Astrocyte of the cerebellum (primary cell): ENCODE data around the gene CPXM1.

ENCODE experiments used
- DNase-seq: peaks from one replicate; pipeline ENCODE4 v3.0.0-alpha.2; 2011; ENCODE audit warnings: low read depth
- H3K4me3 ChIP-seq: 2 replicates; pipeline ENCODE4 v1.5.1; 2011; ENCODE audit warnings: mild to moderate bottlenecking, low read depth, low read length, moderate library complexity
- in situ Hi-C: cut with HindIII; loops from 2 replicates; pipeline ENCODE4 v1.10.0; 2017; ENCODE audit warnings: low sequenced_read_pairs
- TF ChIP-seq, protein P1 (sequence below): IDR thresholded peaks from 2 replicates; pipeline ENCODE4 v1.5.1; 2012; ENCODE audit warnings: low read length, low read depth, moderate library complexity, mild to moderate bottlenecking; ENCODE audit errors: missing control alignments

The CPXM1 gene

DNA sequence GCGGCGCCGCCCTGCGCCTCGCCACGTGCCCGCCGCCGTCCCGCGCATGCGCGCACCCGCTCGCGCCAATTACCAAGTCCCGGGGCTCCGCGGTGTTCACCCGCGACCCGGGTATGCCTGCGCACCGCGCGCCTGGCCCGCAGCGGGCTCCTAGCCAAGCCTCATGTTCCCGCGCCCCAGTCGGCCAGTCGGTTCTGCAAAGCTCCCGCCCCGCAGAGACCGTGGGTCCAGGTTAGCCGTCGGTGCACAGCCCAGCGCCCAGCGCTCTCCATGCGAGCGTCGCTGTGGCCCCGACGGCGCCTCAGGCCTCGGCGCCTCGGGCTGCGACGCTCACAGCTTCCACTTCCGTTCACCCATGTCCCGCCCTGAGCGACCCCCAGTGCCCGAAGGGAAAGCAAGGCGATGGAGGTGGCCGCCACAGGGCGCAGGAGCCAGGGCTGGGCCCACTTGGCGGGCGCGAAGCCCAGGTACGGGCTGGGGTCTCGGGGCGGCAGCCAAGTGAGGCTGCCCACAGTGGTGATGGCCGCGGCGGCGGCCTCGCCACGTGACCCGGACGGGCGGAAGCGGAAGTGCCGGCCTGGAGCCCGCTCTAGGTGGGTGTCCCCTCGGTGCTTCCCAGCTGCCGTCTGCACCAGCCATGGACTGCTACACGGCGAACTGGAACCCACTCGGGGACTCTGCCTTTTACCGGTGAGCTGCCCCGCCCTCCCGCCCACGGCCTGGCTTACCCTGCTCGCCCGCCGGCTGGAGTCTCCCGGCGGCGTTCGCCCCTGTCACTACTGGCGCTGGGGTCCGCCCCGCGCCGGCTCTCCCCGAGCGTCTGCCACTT, 39.9 kb upstream of the CPXM1 start, which contains the start of the genes PCED1A and VPS16:
Gene PCED1A (minus strand): TSS at position 518 of the 829 bp plus-strand sequence. CDS start 743 bp downstream, outside the sequence.
Gene VPS16 (plus strand): TSS at position 608 of the 829 bp plus-strand sequence. CDS start 30 bp downstream, at position 638.
- TF ChIP-seq, protein P1, sequence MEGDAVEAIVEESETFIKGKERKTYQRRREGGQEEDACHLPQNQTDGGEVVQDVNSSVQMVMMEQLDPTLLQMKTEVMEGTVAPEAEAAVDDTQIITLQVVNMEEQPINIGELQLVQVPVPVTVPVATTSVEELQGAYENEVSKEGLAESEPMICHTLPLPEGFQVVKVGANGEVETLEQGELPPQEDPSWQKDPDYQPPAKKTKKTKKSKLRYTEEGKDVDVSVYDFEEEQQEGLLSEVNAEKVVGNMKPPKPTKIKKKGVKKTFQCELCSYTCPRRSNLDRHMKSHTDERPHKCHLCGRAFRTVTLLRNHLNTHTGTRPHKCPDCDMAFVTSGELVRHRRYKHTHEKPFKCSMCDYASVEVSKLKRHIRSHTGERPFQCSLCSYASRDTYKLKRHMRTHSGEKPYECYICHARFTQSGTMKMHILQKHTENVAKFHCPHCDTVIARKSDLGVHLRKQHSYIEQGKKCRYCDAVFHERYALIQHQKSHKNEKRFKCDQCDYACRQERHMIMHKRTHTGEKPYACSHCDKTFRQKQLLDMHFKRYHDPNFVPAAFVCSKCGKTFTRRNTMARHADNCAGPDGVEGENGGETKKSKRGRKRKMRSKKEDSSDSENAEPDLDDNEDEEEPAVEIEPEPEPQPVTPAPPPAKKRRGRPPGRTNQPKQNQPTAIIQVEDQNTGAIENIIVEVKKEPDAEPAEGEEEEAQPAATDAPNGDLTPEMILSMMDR: no peak
- in situ Hi-C loops: no loop called here
- H3K4me3 ChIP-seq: peak within 1 kb of the TSS; percentile 76

DNA sequence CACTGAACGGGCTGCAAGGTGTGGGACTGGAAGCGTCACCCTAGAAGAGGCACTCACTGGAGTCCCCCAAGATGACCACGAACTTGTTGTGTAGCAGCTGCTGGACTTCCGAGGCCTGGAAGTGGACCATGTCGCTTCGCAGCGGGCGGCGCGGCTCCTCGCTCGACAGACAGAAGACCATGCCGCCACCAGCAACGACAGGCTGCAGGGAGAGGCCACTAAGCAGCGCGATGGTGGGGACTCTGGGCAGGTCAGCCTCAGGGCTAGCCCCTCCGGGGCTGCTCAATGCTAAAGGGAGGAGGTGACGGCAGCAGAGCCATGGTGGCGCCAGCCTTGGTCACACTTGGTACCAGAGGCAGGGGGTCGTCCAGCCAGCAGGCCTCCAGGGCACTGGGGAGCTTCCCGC, 39.3 kb upstream of the CPXM1 start:
- peak overlapping the region; percentile 76 for H3K4me3 ChIP-seq
- in situ Hi-C loops: no loop called here

More for the DNA sequence above, 39.9 kb upstream of the CPXM1 start, which contains the start of the genes PCED1A and VPS16:
- DNase-seq: peak; percentile 50

DNA sequence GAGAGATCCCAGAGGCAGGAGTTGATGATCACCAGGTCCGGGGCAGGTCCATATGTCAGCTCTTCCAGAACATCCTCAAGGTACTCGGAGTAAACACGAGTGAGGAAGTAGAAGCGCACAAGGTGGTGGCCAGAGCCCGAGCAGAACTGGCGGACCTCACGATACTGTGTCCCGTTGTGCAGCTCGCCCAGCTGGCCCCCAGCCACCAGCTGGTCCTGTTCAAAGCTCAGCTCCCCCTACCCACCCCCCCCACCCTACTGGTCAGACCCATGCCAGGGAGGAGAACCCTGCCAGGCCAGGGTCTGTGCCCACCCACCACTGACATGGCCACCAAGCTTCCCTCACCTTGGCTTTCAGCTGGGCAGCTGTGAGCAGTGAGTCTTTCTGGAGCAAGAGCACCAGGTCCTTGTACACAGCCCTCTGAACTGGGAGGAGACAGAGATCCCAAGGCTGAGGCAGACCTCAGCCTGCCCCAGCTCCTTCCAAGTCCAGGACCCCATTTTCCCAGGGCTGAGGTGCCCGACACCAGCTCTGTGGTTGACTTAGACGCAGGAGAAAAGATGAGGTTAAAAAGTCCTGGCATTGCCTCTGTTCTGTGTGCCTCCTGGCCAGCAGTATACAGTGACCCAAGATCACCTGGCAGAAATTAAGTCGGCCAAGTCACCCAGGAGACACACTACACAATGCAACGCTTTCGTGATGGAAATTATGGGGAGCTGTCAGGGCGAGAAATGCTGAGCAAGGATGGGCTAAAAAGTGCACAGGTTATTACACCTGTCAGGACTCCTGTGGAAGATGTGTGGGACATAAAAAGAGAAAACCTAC, 38.6 kb upstream of the CPXM1 start:
- in situ Hi-C loops: no loop called here
- H3K4me3 ChIP-seq: no peak overlapping the region
- TF ChIP-seq, protein P1: no peak
- no peak for DNase-seq

More for the DNA sequence above, 39.3 kb upstream of the CPXM1 start:
- TF ChIP-seq, protein P1: no peak
- no peak for DNase-seq

DNA sequence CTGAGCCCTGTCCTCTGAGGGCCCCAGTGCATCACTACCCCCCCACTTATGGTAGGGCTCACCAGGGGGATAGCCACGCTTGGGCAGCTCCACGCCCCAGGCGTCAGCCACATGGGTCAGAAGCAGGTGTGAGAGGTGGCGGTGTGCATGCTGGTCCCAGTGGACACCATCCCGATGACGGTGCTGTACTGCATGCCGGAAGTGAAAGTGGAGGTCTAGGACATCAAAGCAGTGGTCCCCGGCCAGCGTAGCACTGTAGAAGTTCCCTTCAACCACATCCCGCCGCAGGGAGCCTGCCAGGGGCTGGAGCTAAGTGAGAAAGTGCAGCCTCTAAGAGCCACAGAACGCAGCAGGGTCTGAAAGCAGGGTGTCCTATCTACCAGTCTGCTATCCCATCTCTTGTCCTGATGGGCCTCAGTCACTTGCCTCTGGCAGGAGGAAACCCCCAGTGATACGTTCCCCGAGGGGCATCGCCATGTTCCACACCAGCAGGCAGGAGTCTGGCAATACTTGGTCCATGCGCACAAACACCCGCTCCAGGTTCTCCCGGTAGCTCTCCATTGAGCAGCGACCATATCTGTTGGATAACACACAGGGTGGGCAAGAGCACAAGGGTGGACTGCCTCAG, 37.9 kb upstream of the CPXM1 start:
- in situ Hi-C loops: no loop called here
- H3K4me3 ChIP-seq: no peak overlapping the region
- TF ChIP-seq, protein P1: no peak
- no peak for DNase-seq

DNA sequence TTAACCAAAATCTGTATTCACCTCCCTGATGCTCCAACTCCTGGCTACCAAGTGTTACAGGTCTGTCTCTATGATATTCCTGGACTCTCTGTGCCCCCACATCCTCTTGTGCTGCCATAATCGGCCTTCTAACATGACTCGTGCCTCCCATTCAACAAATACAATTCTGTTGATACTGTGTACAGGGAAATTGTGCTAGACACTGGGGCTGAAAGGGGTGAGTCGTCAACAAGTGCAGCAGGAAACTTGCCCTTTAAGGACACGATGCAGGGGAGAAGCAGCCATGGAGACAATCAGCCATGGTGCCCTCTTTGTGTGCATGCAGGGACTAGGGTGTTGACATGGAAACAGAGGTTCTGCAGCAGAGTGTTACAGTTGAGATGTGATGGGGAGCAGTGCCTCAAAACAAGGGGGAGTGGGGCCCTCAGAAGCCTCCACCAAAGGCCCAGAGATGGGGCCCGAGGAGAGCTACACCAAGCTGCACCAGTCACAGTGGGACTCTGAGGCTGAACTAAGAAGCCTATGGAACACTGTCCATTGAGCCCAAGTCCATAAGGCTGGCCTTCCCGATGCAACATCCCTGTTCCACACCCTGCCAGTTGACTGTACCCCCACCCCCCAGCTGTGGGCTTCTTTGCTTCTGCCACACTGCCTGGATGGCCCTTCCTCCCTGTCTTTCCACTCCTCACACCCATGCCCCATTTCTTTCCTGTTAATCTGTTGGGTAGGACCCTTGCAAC, 37.0 kb upstream of the CPXM1 start:
- TF ChIP-seq, protein P1: no peak
- in situ Hi-C loops: no loop called here
- DNase-seq: no peak
- H3K4me3 ChIP-seq: no peak overlapping the region
